GM19455 (cell line): ENCODE data around the gene ANKRD35.
A peak's percentile ranks its signal among the peaks of the same experiment; 100 is the strongest.
"Not testable (repeated sequence)": the region's sequence is repeated elsewhere in the genome, so short reads cannot be mapped to it uniquely, and the experiment has no call there.

ENCODE experiments used
- ATAC-seq: cut with Tn5 transposase; IDR thresholded peaks from one replicate; pipeline ENCODE4 v1.9.1; 2021; ENCODE audit not compliant: unreplicated experiment

Gene ANKRD35

GRCh38 chr1:145858901-145859490 lies 26.7 kb downstream of the ANKRD35 start, which contains the start of gene PIAS3:
TSS of gene PIAS3 (minus strand) at chr1:145859081. CDS start at chr1:145858990, 91 bp downstream.
- ATAC-seq = peak; percentile 79

DNA sequence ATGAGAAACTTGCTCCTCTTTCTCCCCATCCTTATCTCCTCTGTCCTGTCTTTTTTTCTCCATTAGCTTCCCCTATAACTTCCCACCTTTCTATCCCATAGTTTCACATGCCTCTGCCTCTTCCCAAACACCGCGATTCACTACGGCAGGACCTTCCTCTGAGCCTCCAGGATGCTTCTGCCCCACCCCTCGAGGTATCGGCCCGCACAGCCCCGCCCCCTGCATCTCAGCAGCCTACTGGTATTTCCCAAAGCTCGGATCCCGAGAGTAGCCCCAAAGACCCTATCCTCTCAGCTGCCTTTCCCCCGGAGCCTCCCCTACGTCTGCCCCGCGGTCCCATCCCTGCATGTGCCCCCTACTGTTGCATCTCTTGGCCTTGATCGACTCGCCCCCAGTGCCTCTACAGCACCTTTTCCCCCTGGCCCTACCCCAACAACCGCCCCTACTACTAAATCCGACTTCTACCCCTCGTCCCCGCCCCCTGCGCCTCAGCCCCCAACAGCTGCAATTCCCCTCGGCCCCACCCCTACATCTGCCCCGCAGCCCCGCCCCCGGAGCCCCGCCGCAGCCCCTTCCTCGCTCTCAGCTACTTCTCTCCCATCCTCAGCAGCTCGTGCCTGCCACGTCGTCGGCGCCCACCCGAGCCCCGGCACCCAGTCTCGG lies 27.3 kb downstream of the ANKRD35 start:
- peak; percentile 21 for ATAC-seq

DNA sequence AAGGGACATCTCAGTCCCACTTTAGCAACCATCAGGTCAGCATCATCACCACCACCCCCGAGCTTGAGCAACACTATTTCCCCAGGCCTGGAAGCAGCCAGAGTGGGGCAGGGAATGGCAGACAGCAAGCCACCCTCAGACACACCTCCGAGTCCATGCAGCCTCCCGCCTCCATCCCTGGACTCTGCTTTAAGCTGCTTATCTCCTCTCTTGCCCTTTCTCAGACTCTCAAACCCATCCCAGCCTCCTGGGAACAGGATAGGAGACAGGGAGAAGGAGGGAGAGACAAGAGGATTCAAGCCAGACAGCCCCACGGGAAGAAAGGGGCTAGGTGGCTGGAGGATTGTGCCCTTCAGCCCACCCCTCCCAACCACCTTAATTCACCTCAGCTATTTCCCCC lies 28.5 kb downstream of the ANKRD35 start:
- no peak for ATAC-seq

DNA sequence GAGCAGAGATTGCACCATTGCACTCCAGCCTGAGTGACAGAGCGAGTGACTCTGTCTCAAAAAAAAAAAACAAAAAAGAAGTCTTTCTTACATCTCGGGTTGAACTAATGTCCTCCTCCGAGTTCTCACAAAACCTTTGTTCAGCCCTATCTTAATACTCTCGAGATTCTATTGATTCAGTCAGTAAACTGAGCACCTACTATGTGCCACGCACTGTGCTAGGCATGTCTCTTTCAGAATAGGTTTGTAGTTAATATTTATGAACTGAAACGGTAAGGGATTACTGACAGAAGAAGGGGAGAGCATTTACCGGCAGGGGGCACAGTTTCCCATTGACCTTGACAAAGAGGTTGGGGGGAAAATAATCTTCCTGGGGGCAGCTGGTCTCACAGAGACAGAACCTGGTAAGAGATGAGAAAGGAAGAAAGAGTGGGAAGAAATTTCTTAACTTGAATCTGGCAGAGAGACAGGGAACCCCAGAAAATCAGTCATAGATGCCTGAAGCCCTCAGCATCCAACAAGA lies 30.2 kb downstream of the ANKRD35 start:
- ATAC-seq = no peak

DNA sequence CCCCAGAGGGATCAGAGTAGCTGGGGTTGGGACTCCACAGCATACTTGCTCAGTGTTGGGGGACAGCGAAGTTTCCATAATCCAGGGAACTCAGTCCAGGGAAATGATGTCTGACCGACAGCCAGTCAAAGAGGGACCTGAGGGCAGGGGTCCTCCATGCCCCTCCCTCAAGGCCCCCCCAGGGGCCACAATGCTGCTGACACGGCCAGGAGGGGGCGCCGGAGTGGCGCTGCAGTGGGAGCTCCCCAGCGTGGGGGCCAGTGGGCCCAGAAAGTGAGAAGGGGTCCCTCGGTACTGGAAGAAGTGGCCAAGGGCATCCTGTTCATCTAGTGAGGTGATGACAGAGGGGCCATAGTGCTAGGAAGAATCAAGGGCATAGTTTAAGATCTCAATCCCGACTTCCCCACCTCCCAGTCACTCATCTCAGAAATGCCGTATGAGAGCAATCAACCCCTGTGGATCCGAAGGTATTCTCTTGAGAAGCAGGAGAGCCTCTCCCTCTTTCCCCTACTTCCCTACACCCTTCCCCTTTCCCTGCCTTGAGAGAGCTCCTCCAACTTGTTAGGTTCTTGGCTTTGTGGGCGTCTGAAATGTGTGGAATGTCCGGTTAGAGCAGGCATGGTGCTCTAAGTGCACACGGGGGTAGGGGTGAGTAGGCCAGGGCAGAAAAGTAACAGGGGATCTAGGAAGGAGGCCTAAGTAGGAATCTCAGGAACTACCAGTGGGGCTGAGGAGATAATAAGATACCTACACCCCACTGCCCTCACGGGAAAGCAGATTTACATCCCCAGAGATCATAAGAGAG lies 36.1 kb downstream of the ANKRD35 start:
- no peak for ATAC-seq

- no peak for ATAC-seq
Measured at GRCh38 chr1:145847827-145848226, 37.8 kb downstream of the ANKRD35 start.

- no peak for ATAC-seq
Measured at GRCh38 chr1:145846201-145846612, 39.5 kb downstream of the ANKRD35 start.

GRCh38 chr1:145845514-145846161 lies 40.0 kb downstream of the ANKRD35 start, which contains the start of gene NUDT17:
TSS of gene NUDT17 (plus strand) at chr1:145845630. CDS start at chr1:145845641, 11 bp downstream.
- peak; percentile 55 for ATAC-seq

GRCh38 chr1:145845144-145845513 lies 40.5 kb downstream of the ANKRD35 start:
- ATAC-seq = peak; percentile 56

DNA sequence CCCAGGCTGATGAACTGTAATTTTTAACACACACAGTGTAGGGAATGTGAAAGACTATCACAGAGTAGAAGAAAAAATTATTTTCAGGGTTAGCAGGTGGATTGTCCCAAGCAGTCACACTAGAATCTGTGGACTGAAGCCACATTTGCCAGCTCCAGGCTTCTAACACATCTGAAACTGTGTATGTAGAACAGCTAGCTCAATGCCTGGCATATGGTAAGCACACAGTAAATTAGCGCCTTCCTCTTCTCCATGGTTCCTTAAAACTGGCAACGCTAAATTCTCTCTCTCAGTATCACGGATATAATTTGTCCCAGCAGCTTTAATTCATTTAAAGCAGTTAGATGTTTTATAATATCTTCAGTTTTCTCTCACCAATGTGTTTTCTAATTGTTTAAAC lies 42.6 kb downstream of the ANKRD35 start:
- no peak for ATAC-seq

DNA sequence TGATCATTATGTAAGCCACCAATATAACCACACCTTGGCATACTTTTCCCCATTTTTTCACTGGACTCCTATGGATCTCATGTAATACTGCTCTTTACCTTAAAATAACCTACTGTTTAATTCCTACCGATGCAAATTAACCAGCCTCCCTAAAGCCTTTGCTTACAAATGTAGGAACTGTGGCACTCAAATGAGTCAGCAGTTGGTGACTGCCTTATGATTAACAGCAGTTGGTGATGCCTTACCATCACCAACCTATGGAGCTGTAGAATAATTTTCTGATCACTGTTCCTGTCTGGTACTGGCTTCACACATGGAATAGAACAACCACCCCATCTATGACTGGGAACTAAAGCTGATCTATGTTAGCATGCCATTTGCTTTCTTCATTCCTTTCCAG lies 48.0 kb downstream of the ANKRD35 start:
- ATAC-seq = no peak

DNA sequence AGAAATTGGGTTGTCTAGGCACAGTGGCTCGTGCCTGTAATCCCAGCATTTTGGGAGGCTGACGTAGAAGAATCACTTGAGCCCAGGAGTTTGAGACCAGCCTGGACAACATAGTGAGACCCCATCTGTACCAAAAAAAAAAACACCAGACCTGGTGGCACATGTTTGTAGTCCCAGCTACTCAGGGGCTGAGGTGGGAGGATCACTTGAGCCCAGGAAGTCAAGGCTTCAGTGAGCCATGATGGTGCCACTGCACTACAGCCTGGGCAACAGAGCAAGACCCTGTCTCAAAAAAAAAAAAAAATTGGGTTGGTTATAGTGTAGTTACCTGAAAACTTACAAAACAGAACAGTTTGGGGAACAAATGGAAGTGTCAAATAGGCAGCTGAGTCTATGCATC lies 54.9 kb downstream of the ANKRD35 start:
- ATAC-seq = not testable (repeated sequence)

DNA sequence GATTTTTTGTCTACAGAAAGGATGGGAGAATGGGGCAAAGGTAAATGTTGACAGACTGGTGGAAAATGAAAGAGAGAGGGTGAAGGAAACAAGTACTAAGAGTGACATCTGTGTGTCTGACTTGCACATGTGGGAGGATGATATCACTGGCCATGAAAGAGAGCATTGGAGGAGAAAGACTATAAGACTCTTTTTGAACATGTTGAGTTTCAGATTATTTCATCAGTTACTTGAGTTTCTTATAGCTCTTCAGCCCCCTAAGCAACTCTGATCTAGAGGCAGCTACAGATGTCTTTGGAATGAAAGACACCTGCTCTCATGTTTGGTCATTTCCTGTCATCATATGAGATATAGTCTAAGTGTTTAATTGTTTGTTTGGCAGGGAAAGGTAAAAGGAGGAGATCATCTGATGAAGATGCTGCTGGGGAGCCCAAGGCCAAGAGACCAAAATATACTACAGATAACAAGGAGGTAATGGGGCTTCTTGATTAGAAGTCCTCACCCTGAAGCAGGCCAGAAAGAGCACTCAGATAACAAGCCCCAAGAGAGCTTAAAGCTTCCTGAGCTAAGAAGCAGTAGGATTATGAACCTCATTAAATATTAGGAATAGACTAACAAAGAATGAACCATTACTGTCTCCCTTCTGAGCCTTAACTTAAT lies 57.2 kb downstream of the ANKRD35 start:
- ATAC-seq = no peak

- ATAC-seq = no peak
Measured at GRCh38 chr1:145827966-145828365, 57.7 kb downstream of the ANKRD35 start.

GRCh38 chr1:145826030-145826429 lies 59.6 kb downstream of the ANKRD35 start:
- no peak for ATAC-seq

DNA sequence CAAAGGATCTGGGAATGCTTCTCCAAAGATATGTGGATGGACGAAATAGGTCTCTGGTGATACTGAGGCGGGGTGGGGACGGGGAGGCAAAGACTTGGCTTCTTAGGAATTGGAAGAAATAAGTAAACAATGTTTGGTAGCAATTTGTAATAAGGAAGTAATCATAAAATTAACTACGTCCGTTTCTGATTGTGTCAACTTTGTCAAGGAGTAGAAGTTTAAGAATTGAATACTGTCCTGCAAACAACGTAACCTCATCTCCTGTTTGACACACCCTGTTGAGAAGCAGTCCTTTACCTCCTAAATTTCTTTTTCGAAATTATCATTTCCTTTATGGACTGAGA lies 61.2 kb downstream of the ANKRD35 start:
- ATAC-seq = no peak

GRCh38 chr1:145823565-145824498 lies 61.8 kb downstream of the ANKRD35 start, which contains the start of the genes POLR3C and RNF115:
TSS of gene POLR3C (plus strand) at chr1:145824200. CDS start at chr1:145825777, 1,577 bp downstream.
TSS of gene RNF115 (minus strand) at chr1:145824095. CDS start at chr1:145823873, 222 bp downstream.
- peak; percentile 82 for ATAC-seq

DNA sequence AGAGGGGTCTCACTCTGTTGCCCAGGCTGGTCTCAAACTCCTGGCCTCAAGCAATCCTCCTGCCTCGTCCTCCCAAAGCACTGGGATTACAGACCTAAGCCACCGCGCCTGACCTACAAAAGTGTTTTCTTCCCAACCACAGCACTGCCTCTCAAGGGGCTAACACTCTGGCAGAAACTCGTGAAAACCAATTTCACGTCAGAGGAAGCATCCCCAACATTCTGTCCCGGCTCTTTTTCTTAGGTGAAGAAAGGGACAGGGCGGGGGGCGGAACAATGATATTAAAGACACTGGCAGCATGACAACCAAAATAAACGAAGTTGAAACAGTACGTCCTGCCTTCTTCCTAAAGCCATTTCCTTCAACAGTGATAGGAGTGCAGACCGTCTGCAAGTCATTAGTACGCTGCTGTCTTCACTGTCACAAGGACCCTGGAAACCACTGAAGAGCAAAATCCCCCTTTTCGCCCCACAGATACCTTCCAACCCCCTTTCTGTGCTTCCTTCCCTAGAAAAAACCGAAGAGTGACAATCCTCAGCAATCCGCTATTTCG lies 62.8 kb downstream of the ANKRD35 start:
- ATAC-seq = not testable (repeated sequence)

- not testable (repeated sequence) for ATAC-seq
Measured at GRCh38 chr1:145818095-145818494, 67.6 kb downstream of the ANKRD35 start.
